ENCODE results near the gene BTNL9.
"Not testable (repeated sequence)": the region's sequence is repeated elsewhere in the genome, so short reads cannot be mapped to it uniquely, and the experiment has no call there.

Gene BTNL9

GRCh38 chr5:181101030-181101641, 61.1 kb downstream of the BTNL9 start:
- DNase-seq, result not testable (repeated sequence)

GRCh38 chr5:181101930-181102674, 62.0 kb downstream of the BTNL9 start:
- not testable (repeated sequence) for DNase-seq

GRCh38 chr5:181104259-181104568, 64.1 kb downstream of the BTNL9 start:
- DNase-seq, result peak in 1 of 6 experiments; percentile 18

- not testable (repeated sequence) for DNase-seq
These were observed 64.7 kb downstream of the BTNL9 start for GRCh38 chr5:181104606-181105390.

- DNase-seq, result no peak
These were observed 65.4 kb downstream of the BTNL9 start for GRCh38 chr5:181105391-181106025.

- no peak for DNase-seq
These were observed 67.6 kb downstream of the BTNL9 start for GRCh38 chr5:181107699-181108098.

- DNase-seq, result no peak
These were observed 68.6 kb downstream of the BTNL9 start for GRCh38 chr5:181108578-181109165.

- no peak for DNase-seq
These were observed 69.5 kb downstream of the BTNL9 start for GRCh38 chr5:181109489-181110013.

GRCh38 chr5:181111010-181111409, 70.9 kb downstream of the BTNL9 start:
- DNase-seq, result no peak

All from stimulated activated naive CD4-positive, alpha-beta T cell (primary cell).